COLO829 (cell line): ENCODE data around the gene METTL23.

ENCODE experiments used
- DNase-seq: peaks from one replicate; pipeline ENCODE4 v3.0.0; 2012; ENCODE audit warnings: low spot score

The METTL23 gene

GRCh38 chr17:76726776-76727718 lies at the start of gene METTL23:
METTL23 (plus strand) TSS chr17:76726839; CDS start chr17:76729711, 2,872 bp downstream.
- DNase-seq: peak; percentile 74

DNA sequence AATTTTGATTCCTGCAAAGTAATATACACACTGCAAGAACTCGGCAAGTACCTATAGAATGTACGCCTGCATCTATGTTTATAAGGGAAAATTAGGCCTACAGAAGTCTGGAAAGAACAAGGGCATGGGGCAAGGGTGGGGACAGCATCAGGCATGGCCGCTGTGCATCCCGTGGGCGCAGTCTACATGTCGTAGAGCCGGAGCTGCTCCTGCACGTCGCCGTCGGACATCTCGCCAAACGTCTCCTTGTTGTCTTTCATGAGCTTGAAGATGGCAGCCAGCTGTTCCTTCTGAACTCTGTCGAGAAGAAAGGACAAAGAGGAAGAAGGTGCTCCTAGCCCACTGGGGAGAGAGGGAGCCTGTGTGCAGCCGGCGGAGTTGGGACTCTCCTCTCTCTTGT lies 49.2 kb upstream of the METTL23 start:
- DNase-seq: no peak

DNA sequence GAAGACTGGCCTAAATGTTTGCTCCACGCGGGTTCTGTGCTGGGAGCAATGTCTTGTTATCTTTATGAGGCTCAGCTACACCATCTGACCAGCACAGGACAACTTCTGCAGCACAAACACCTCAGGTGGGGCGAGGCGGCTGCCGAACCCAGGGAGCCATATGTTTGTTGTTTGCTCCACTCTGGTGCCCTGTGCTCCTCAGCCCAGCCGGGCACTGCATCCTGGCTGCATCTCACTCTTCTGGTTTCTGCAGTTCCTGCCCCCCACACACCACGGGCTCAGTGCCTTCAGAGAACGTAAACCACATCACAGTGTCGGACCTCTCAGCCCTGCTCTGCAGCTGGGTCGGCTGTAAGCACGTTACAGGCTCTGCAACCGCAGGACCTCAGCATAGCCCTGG lies 48.3 kb upstream of the METTL23 start:
- no peak for DNase-seq

GRCh38 chr17:76679239-76679638 lies 47.4 kb upstream of the METTL23 start:
- DNase-seq: no peak

- peak; percentile 69 for DNase-seq
Observed at GRCh38 chr17:76681222-76682137, 45.2 kb upstream of the METTL23 start.

GRCh38 chr17:76682296-76682695 lies 44.3 kb upstream of the METTL23 start:
- no peak for DNase-seq

- no peak for DNase-seq
Observed at GRCh38 chr17:76683011-76683755, 43.5 kb upstream of the METTL23 start.

DNA sequence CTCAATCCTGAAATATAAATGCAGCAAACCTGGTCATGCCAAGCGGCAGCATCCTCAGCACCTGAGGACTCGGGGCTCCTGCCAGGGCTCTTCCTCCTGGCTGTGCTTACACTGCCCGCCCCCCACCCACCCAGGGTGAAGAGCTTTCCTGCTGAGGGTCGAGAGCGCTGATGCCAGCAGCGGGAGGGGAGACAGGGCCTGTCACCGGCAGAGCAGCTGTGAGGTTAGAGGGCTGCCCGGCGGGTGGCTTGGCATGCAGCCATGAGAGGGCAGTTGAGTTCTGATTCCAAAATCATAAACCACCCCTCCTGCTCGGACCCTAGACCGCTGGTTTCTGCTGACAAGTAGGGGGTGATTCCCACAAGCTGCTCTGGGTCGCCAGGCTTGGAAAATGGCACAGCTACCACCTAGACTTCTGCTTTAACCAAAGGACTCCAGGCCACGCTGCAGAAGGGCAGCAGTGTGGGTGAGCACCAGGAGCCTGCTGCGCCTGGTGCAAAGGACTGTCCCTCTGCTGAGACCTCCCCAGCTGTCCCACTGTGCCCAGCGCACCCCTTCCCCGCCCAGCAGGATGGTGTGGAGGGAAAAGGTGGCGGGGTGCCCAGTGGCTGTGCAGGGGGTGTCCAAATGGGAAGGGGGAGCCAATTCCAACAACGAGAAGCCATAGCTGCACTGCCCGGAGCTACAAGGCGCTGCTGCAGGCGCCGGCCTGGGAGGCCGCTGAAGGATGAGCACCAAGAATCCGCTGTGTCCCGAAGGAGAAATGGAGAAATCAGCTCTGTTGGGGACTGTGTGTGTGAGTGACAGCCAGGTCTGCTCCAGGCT lies 42.5 kb upstream of the METTL23 start:
- no peak for DNase-seq

DNA sequence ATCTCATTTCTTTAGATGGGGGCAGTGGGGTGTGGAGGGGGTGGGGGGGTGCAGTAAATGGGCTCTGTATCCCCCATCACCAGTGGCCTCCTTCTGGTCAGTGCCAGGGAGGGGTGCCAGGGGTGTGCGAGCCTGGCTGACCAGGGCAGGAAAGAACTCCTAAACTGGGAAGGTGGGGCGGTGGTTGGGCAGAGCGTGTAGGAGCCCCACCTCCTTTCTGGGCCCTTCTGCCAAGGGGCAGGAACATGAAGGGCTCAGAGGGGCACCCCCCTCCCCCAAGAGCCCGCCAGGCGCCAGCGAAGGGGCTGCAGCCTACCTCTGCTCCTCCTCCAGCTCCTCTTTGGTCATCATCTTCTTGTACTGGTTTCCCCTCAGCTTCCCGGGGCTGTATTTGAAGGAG lies 41.9 kb upstream of the METTL23 start:
- DNase-seq: no peak

- no peak for DNase-seq
Observed at GRCh38 chr17:76685366-76685765, 41.3 kb upstream of the METTL23 start.

DNA sequence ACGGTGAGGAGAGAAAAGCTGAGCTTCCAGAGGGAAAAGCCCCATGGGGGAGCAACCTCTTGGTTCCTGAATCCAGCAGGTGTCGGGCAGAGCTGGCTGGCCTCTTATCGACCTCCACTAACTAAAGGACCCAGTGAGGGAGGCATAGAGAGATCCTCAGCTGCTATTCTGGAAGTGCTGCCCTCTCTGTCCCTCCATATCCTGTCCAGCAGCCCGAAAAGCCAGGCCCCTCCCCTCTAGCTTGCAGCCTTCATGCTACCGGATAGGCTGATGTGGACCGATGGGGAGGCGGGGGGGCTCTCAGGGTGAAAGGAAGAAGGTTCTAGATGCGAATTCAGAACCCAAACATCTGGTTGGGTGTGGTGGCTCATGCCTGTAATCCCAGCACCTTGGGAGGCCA lies 40.8 kb upstream of the METTL23 start:
- DNase-seq: no peak

DNA sequence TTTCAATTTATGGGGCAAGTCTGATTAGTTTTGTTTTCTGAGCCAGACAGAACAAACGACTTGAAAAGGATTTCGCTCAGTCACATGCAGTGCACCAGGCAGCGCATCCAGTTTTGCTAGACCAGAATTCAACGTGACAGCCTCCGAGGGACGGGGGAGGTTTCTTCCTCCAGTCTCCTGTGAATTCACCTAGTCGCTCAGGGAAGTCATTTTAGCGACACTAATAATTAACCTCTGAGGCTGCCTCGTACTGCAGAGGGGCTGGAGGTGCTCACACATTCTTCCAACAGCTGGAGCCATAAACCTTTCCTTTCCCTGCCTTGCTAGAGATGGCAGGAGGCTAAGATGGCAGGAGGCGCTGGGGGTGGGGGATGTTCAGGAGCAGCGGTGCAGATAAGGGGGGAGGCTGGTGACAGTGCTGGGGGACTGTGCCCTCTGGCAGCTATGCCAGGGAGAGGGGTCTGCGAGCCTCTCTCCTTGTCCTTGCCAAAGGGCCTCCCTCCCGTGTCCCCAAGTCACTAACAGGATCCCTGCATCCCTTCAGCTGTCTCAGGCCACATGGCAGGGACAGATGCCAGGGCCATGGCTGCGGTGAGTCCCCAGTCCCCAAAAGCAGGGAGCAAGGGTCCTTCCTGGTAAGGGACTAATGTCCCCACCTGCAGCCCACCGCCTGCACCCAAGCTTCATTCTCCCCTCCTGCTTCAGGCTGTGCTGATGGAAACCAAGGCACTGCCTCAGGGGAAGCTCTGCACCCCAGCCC lies 39.9 kb upstream of the METTL23 start:
- no peak for DNase-seq

DNA sequence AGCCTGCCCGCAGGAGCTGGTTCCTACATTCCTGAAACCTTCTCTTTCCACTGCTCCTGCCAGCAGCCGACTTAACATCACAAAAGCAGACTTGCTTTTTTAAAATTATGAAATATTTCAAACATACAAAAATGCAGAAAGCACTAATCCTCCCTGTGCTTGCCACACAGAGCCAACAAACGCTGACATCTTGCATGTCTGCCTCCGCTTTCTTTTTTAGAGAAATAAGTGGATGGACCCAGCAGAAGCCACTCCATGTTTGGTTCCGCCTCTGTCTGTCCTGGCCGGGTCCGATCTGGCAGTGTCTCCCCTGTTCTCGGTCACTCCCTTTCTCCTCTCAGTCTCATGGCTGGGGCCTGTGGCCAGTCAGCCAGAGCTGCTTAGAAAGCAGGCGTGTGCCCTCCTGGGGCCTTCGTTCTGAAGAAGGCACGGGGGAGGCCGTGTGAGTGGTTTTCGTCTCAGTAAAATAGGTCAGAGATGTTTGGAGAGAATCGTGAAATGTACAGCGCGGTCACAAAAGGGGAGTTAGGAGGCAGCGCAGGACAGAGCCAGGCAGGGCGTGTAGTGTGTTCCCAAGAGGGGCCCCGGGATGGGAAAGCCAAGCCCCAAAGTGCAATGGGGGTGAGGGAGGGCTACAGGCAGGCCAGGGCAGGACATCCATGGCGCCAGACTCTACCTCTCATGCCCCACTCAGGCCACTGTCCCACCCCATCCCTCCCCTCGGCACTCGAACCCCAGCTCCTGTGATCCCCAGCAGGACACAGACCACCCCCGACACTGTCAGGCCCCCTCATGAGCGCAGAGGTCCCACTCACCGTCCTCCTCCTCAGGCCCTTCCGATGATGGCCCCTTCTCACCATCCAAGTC lies 39.1 kb upstream of the METTL23 start:
- no peak for DNase-seq

DNA sequence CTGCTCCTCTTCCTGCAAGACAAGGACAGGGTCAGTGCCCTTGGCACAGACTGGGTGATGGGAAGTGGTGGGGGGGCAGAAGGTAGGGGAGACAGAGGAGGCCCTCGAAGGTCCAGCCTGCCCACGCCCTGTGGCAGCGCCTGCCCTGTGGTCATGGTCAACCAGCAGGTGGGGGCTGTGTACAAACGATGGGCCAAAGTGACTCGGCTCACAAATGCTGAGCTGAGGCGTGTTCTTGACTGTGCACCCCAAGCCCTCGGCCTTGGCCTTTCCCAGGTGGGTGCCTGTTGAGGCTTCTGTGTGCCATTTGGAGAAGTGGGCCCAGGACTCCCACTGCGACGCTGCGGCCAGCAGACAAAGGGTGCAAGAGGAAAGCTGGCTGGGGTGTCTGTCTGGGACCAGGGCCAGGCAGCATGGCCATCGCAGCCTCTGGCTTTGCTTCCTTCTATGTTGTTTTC lies 38.4 kb upstream of the METTL23 start:
- no peak for DNase-seq

- no peak for DNase-seq
Observed at GRCh38 chr17:76689859-76690258, 36.8 kb upstream of the METTL23 start.

DNA sequence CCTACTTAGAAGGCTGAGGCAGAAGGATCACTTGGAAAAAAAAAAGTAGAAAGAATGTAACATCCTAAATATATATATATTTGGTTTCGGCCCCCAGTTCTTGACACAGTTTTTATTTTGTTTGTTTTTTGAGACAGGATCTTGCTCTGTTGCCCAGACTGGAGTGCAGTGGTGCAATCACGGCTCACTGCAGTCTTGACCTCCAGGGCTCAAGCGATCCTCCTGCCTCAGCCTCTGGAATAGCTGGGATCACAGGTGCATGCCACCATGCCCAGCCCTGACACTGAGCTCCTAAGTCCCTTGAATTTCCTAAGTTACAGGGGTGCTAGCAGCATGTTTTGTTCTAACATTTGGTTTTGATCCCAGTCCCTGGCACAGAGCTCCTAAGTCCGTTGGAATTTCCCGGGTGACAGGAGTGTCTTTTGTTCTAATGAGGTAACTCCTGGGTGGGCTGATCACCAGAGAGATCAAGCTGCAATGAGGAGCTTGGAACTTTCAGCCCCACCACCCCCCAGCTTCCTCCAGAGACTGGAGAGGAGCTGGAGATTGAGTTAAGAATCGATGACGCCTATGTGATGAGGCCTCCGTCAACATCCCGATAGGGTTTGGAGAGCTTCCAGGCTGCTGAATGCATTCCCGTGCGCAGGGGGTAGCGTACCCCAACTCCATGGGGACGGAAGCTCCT lies 35.9 kb upstream of the METTL23 start:
- no peak for DNase-seq

GRCh38 chr17:76691379-76692191 lies 35.1 kb upstream of the METTL23 start:
- no peak for DNase-seq
